Peyer's patch (tissue), 4 donors: ENCODE data around the gene SFTA2.

Experiments
- POLR2A ChIP-seq, 2 donors: fragments of 450-650 bp; IDR thresholded peaks; one replicate each; pipeline ENCODE4 v1.5.1; 2017; ENCODE audit warnings: antibody characterized with exemption in 2 of 2, mild to moderate bottlenecking in 2 of 2, moderate library complexity in 2 of 2
- TF ChIP-seq, protein P1 (sequence below), 6 experiments: fragments of 450-650 bp in 4 of 6; fragments of 200-600 bp in 2 of 6; sonication (generic) in 1 of 6; IDR thresholded peaks; one replicate each; pipeline ENCODE4 v1.5.1; 2017 to 2019; ENCODE audit warnings: antibody characterized with exemption in 6 of 6, mild to moderate bottlenecking in 3 of 6, moderate library complexity in 1 of 6

DNA sequence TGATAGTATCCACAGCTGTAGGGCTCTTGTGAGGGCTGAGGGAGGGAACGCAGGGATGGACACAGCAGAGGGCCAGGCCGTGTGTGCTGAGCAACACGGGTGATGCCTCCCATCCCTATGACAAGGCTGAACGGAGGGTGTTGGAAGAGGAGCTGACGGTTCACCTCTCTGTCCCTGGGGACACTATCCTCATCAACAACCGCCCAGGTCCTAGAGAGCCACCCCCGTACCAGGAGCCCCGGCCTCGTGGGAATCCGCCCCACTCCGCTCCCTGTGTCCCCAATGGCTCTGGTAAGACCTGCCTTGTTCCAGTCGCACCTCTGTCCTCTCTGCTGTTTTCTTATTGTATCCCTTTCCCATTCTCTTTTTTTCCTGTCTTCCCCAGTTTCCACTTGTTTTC lies 37.6 kb downstream of the SFTA2 start:
- TF ChIP-seq, protein P1, sequence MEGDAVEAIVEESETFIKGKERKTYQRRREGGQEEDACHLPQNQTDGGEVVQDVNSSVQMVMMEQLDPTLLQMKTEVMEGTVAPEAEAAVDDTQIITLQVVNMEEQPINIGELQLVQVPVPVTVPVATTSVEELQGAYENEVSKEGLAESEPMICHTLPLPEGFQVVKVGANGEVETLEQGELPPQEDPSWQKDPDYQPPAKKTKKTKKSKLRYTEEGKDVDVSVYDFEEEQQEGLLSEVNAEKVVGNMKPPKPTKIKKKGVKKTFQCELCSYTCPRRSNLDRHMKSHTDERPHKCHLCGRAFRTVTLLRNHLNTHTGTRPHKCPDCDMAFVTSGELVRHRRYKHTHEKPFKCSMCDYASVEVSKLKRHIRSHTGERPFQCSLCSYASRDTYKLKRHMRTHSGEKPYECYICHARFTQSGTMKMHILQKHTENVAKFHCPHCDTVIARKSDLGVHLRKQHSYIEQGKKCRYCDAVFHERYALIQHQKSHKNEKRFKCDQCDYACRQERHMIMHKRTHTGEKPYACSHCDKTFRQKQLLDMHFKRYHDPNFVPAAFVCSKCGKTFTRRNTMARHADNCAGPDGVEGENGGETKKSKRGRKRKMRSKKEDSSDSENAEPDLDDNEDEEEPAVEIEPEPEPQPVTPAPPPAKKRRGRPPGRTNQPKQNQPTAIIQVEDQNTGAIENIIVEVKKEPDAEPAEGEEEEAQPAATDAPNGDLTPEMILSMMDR (IDR thresholded peaks at IDR 0.05) = no peak
- no peak for TF ChIP-seq POLR2A (IDR thresholded peaks at IDR 0.05)
